GM12801 (cell line): ENCODE measurements around the gene GLA.

Experiments used
- TF ChIP-seq, protein P1 (sequence below): IDR thresholded peaks from one replicate; pipeline ENCODE4 v1.5.1; 2011; ENCODE audit warnings: control low read depth; ENCODE audit not compliant: insufficient read length; ENCODE audit errors: extremely low read depth

GLA gene

DNA sequence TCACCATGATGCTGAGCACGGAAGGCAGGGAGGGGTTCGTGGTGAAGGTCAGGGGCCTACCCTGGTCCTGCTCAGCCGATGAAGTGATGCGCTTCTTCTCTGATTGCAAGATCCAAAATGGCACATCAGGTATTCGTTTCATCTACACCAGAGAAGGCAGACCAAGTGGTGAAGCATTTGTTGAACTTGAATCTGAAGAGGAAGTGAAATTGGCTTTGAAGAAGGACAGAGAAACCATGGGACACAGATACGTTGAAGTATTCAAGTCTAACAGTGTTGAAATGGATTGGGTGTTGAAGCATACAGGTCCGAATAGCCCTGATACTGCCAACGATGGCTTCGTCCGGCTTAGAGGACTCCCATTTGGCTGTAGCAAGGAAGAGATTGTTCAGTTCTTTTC is 4.3 kb upstream of the GLA start:
- TF ChIP-seq, protein P1, sequence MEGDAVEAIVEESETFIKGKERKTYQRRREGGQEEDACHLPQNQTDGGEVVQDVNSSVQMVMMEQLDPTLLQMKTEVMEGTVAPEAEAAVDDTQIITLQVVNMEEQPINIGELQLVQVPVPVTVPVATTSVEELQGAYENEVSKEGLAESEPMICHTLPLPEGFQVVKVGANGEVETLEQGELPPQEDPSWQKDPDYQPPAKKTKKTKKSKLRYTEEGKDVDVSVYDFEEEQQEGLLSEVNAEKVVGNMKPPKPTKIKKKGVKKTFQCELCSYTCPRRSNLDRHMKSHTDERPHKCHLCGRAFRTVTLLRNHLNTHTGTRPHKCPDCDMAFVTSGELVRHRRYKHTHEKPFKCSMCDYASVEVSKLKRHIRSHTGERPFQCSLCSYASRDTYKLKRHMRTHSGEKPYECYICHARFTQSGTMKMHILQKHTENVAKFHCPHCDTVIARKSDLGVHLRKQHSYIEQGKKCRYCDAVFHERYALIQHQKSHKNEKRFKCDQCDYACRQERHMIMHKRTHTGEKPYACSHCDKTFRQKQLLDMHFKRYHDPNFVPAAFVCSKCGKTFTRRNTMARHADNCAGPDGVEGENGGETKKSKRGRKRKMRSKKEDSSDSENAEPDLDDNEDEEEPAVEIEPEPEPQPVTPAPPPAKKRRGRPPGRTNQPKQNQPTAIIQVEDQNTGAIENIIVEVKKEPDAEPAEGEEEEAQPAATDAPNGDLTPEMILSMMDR: no peak

DNA sequence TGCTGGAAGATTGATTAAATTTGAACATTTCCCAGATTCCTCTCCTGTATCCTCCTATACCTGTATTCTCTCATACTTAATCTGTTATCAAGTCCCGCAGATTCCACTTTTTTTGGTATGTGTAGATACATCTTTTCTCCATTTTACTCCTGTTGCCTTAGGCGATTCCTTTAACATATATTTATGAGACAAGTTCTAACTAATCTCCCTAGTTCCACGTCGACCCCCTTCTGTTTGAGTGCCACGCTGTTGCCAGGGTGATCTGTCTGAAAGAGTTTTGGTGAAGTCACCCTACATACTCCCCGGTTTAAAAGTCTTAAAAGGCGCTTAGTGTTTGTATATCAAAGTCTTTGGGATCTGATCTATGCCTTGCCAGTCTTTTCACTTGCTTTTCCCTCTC is 2.7 kb upstream of the GLA start:
- TF ChIP-seq, protein P1: no peak

DNA sequence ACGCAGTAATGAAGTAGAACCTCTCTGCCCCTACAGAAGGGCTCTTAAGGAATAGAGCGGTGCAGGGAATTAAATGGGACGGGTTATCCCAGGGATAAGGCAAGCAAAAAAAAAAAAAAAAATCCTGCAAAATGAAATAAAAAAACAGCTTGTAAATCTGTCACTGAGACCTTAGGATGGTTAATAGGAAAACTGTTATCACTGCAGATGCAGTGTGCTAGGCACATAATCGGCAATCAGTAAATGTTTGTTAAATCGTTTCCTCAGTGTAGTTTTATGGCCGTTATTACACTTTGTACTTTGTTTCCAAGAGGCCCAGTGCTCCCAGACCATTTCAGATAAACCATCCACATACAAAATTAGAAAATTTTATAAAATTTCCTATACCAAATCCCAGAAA is 1.3 kb upstream of the GLA start:
- TF ChIP-seq, protein P1: no peak

DNA sequence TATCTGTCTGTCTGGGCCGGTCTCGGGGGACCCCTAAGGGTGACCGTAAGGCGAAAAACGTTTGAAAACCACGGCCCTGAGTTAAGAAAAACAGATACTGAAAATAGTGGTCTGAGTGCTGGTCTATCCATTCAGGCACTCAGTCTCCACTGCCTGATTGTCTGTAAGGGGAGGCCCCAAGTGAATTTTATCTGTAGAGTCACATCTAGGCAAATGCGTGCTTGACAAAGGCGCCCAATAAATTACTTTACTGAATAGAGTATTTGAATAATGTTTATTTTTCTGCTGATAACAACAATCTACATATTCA is 762 bp upstream of the GLA start:
- TF ChIP-seq, protein P1: no peak

DNA sequence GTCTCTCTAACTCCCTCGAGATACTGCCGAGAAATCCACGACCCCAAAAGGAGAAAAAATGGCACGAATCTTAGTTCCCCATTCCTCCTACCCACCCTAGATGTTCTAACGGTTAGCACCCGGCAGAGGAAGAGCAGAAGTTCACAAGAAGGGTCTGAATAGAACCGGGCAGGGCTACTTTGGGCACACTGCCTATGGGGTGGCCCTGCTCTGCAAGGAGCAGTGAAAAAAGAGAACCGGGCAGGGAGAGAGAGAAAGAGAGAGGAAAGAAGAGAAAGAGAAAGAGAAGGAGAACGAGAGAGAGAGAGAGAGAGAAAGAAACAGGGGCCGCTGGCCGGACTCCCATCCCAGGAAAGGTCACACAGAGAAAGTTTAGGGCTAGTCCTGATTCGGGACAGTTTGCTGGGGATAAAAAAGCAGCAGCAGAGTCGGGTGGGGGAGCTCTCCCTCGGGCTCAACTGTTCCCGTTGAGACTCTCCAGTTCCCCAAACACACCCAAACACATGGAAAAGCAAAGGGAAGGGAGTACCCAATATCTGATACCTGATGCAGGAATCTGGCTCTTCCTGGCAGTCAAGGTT is 468 bp downstream of the GLA start:
- TF ChIP-seq, protein P1: no peak

DNA sequence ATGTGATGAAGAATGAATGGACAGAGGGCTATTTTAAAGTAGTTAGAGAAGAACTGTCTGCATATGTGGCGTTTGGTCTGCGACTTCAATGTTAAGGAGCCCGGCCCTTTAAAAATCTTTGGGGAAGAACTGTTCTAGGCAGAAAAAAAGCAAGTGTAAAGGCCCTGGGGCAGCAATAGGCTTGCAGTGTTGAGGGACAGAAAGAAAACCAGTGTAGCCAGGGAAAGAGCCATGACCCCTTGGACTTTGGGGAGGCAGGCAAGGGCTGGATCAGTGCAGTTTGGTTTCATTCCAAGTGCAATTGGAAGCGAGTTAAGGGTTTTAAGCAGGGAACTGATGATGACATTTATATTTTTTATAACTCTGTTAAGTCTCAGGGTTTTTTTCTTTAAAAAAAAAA is 7.9 kb downstream of the GLA start:
- TF ChIP-seq, protein P1: no peak

DNA sequence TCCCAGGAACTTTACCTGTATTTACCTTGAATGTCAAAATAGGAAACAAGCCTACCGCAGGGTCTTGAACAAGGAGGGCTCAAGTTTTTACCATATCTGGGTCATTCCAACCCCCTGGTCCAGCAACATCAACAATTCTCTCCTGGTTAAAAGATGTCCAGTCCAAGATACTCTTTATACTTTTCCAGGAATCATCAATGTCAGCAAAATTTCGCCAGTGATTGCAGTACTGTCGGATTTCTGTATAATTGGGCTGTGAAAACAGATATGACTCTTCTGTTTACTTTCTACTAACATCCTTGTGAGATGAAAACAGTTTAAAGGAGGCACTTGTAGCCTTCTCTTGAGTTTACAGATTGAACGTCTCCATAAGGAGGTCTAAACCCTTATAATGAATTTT is 9.0 kb downstream of the GLA start:
- TF ChIP-seq, protein P1: no peak

DNA sequence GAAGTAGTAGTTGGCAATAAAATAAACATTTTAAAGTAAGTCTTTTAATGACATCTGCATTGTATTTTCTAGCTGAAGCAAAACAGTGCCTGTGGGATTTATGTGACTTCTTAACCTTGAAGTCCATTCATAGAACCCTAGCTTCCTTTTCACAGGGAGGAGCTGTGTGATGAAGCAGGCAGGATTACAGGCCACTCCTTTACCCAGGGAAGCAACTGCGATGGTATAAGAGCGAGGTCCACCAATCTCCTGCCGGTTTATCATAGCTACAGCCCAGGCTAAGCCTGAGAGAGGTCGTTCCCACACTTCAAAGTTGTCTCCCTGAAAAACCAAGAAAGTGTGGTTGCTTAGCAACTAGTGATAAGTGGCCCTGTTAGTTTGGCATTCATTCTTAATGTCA is 9.9 kb downstream of the GLA start:
- TF ChIP-seq, protein P1: no peak
